Esophagus muscularis mucosa (tissue), 4 donors: Measurements from ENCODE around the gene SMCO3.

Experiments
- EP300 ChIP-seq: sonication (generic); formaldehyde crosslinking; IDR thresholded peaks from one replicate; pipeline ENCODE4 v1.6.1; 2017; ENCODE audit warnings: antibody characterized with exemption
- POLR2A ChIP-seq: fragments of 450-650 bp; IDR thresholded peaks from one replicate; pipeline ENCODE4 v1.6.1; 2017; ENCODE audit warnings: antibody characterized with exemption, moderate library complexity, mild to moderate bottlenecking, low read depth
- POLR2AphosphoS5 ChIP-seq, 2 donors: sonication (generic); formaldehyde crosslinking; IDR thresholded peaks; one replicate each; pipeline ENCODE4 v1.6.1; 2017; ENCODE audit warnings: antibody characterized with exemption in 2 of 2
- TF ChIP-seq, protein P1 (sequence below), 3 experiments: fragments of 200-600 bp in 2 of 3; fragments of 450-650 bp in 1 of 3; sonication (generic) in 2 of 3; IDR thresholded peaks; one replicate each; pipeline ENCODE4 v1.5.1; 2017 to 2019; ENCODE audit warnings: antibody characterized with exemption in 3 of 3, mild to moderate bottlenecking in 2 of 3, moderate library complexity in 1 of 3

DNA sequence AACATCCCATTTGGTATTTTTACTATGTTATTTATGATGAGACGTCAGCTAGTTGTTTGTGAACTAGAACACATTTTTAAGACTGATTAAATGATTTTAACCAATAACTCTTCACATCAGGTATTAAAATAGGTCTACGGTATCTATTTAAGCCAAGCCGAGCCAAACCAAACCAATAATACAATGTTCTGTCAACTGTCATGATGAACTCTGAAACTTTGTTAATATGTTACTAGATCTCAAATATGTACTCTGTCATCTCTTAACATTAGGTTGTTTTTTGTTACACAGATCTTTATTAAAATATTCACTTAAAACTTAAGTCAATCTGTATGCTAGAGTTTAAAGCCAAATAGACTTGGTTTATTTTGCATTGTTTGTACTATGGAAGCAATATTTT lies 28.3 kb upstream of the SMCO3 start:
- TF ChIP-seq POLR2A (no peak), POLR2AphosphoS5 (IDR thresholded peaks at IDR 0.05) (no peak), EP300 (no peak)
- TF ChIP-seq, protein P1, sequence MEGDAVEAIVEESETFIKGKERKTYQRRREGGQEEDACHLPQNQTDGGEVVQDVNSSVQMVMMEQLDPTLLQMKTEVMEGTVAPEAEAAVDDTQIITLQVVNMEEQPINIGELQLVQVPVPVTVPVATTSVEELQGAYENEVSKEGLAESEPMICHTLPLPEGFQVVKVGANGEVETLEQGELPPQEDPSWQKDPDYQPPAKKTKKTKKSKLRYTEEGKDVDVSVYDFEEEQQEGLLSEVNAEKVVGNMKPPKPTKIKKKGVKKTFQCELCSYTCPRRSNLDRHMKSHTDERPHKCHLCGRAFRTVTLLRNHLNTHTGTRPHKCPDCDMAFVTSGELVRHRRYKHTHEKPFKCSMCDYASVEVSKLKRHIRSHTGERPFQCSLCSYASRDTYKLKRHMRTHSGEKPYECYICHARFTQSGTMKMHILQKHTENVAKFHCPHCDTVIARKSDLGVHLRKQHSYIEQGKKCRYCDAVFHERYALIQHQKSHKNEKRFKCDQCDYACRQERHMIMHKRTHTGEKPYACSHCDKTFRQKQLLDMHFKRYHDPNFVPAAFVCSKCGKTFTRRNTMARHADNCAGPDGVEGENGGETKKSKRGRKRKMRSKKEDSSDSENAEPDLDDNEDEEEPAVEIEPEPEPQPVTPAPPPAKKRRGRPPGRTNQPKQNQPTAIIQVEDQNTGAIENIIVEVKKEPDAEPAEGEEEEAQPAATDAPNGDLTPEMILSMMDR (IDR thresholded peaks at IDR 0.05): no peak
